ENCODE results near the gene COCH. TPM values are rescaled to one million over a fixed set of nuclear protein-coding genes. Genes with fewer than 3 reads are reported as not detected.

COCH gene
- total RNA-seq, 4 donors from 2014 or later, result 0.42 to 4.5 (median 3.0) TPM

GRCh38 chr14:30853946-30854345 is 20.4 kb upstream of the COCH start:
- TF ChIP-seq EP300 (IDR thresholded peaks at IDR 0.05) (no peak), CTCF (IDR thresholded peaks at IDR 0.05) (no peak), POLR2AphosphoS5 (IDR thresholded peaks at IDR 0.05) (no peak), POLR2A (IDR thresholded peaks at IDR 0.05; ENCODE audit: low read depth) (no peak)
- Histone ChIP-seq H3K27me3 (peaks cover 0 to 3% (median 0%) of the 10 kb centered on the region in 4 donors), H3K4me3 (no peak overlapping the region), H3K4me1 (no peaks in the 10 kb centered on the region), H3K27ac (replicated peaks in 1 of 4) (no peak overlapping the region), H3K9me3 (no peaks in the 10 kb centered on the region), H3K36me3 (no peaks in the 10 kb centered on the region)
- no peak for DNase-seq (ENCODE audit: extremely low spot score)
- intact Hi-C loops (cut with DNase I), result no loop called here

GRCh38 chr14:30854492-30854891 is 19.9 kb upstream of the COCH start:
- intact Hi-C loops (cut with DNase I), result no loop called here
- H3K4me1 ChIP-seq, result no peaks in the 10 kb centered on the region
- TF ChIP-seq CTCF (IDR thresholded peaks at IDR 0.05), result no peak
- TF ChIP-seq EP300 (IDR thresholded peaks at IDR 0.05), result no peak
- no peak for TF ChIP-seq POLR2AphosphoS5 (IDR thresholded peaks at IDR 0.05)
- TF ChIP-seq POLR2A (IDR thresholded peaks at IDR 0.05; ENCODE audit: low read depth), result no peak
- no peak overlapping the region for H3K27ac ChIP-seq (replicated peaks in 1 of 4)
- no peaks in the 10 kb centered on the region for H3K9me3 ChIP-seq
- H3K36me3 ChIP-seq, result no peaks in the 10 kb centered on the region
- no peaks in the 10 kb centered on the region for H3K27me3 ChIP-seq
- no peak for DNase-seq (ENCODE audit: extremely low spot score)
- no peak overlapping the region for H3K4me3 ChIP-seq

- no peaks in the 10 kb centered on the region for H3K36me3 ChIP-seq
- DNase-seq (ENCODE audit: extremely low spot score), result peak; percentile 39
- no peak overlapping the region for H3K27ac ChIP-seq (replicated peaks in 1 of 4)
- intact Hi-C loops (cut with DNase I), result no loop called here
- H3K9me3 ChIP-seq, result no peaks in the 10 kb centered on the region
- 94% methylated on average over 6 of the region's 6 CpGs for WGBS
- no peaks in the 10 kb centered on the region for H3K27me3 ChIP-seq
- no peak overlapping the region for H3K4me3 ChIP-seq
- TF ChIP-seq EP300 (IDR thresholded peaks at IDR 0.05) (no peak), CTCF (IDR thresholded peaks at IDR 0.05) (no peak), POLR2AphosphoS5 (IDR thresholded peaks at IDR 0.05) (no peak), POLR2A (IDR thresholded peaks at IDR 0.05; ENCODE audit: low read depth) (no peak)
- no peaks in the 10 kb centered on the region for H3K4me1 ChIP-seq
Measured at GRCh38 chr14:30855345-30856037, 18.9 kb upstream of the COCH start.

- H3K36me3 ChIP-seq, result no peaks in the 10 kb centered on the region
- H3K27me3 ChIP-seq, result peaks cover 0 to 10% (median 0%) of the 10 kb centered on the region in 4 donors
- no peak overlapping the region for H3K4me3 ChIP-seq
- no peaks in the 10 kb centered on the region for H3K4me1 ChIP-seq
- no peak overlapping the region for H3K27ac ChIP-seq (replicated peaks in 1 of 4)
- TF ChIP-seq POLR2A (IDR thresholded peaks at IDR 0.05; ENCODE audit: low read depth), result no peak
- no peak for TF ChIP-seq EP300 (IDR thresholded peaks at IDR 0.05)
- no peak for TF ChIP-seq CTCF (IDR thresholded peaks at IDR 0.05)
- no peak for TF ChIP-seq POLR2AphosphoS5 (IDR thresholded peaks at IDR 0.05)
- no peak for DNase-seq (ENCODE audit: extremely low spot score)
- 73% methylated on average over 1 of the region's 1 CpG for WGBS
- no peaks in the 10 kb centered on the region for H3K9me3 ChIP-seq
- intact Hi-C loops (cut with DNase I), result no loop called here
Measured at GRCh38 chr14:30861200-30861599, 13.2 kb upstream of the COCH start.

GRCh38 chr14:30864934-30865333 is 9.4 kb upstream of the COCH start:
- H3K27ac ChIP-seq (replicated peaks in 1 of 4), result no peak overlapping the region
- H3K27me3 ChIP-seq, result peaks cover 0 to 17% (median 0%) of the 10 kb centered on the region in 4 donors
- 80% methylated on average over 5 of the region's 5 CpGs for WGBS
- H3K4me1 ChIP-seq, result no peaks in the 10 kb centered on the region
- no peaks in the 10 kb centered on the region for H3K9me3 ChIP-seq
- intact Hi-C loops (cut with DNase I), result no loop called here
- H3K36me3 ChIP-seq, result no peaks in the 10 kb centered on the region
- DNase-seq (ENCODE audit: extremely low spot score), result no peak
- no peak for TF ChIP-seq POLR2A (IDR thresholded peaks at IDR 0.05; ENCODE audit: low read depth)
- no peak for TF ChIP-seq POLR2AphosphoS5 (IDR thresholded peaks at IDR 0.05)
- TF ChIP-seq EP300 (IDR thresholded peaks at IDR 0.05), result no peak
- no peak for TF ChIP-seq CTCF (IDR thresholded peaks at IDR 0.05)
- no peak overlapping the region for H3K4me3 ChIP-seq
